Measurements from ENCODE around the gene MYB.

The MYB gene

DNA sequence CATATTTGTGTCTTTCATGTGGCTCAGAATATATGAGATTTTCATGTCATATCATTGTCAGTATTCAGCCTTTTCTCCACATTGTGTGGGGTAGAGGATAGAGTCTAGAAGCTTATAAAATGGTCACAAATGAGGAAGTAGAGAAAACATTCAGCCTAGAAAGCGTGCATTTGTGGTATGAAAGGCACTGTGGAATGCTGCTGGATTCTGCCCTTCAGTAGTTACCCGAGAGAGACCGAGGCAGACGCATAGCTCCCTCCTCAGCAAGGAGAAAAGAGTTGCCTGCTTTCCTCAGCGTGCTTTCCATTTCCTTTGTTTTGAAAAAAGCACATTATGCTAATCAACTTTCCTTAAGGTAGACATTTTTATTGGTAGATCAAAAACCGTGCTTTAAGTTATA lies 28.7 kb downstream of the MYB start:
- TF ChIP-seq, protein P1, sequence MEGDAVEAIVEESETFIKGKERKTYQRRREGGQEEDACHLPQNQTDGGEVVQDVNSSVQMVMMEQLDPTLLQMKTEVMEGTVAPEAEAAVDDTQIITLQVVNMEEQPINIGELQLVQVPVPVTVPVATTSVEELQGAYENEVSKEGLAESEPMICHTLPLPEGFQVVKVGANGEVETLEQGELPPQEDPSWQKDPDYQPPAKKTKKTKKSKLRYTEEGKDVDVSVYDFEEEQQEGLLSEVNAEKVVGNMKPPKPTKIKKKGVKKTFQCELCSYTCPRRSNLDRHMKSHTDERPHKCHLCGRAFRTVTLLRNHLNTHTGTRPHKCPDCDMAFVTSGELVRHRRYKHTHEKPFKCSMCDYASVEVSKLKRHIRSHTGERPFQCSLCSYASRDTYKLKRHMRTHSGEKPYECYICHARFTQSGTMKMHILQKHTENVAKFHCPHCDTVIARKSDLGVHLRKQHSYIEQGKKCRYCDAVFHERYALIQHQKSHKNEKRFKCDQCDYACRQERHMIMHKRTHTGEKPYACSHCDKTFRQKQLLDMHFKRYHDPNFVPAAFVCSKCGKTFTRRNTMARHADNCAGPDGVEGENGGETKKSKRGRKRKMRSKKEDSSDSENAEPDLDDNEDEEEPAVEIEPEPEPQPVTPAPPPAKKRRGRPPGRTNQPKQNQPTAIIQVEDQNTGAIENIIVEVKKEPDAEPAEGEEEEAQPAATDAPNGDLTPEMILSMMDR (IDR thresholded peaks at IDR 0.05; ENCODE audit: low read depth, low read length) = no peak
- DNase-seq (ENCODE audit: extremely low read depth, low read depth) = no peak

DNA sequence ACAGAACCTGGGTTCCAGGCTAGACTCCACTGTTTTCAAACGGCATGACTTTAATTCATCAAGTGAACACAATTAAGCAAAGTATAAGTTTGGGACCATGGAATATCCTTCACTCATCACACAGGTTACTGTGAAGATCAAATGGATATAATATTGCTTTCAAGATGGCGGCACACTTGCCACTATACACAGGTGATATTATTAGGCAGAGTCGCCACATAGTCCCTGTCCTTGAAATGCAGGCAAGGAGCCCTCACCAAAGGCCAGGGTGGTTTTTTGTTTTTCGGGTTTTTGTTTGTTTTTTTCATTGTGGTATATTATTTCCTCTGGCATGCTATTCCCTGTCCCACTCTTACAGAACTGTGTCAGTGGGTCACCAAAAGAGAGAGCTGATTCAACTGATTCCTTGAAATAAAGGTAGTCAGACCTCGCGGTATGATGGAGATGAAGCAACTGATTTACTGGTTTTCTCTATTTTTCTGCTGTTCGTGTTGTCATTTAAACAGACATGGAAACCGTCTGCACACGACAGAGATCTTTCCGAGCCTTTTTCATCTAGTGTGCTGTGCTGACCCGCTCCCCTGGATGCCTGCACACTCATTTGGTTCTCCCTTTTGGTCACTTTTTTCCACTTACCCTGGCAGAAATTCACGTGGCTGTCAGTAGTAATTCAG lies 29.7 kb downstream of the MYB start:
- TF ChIP-seq, protein P1 (IDR thresholded peaks at IDR 0.05; ENCODE audit: low read depth, low read length) = no peak
- DNase-seq (ENCODE audit: extremely low read depth, low read depth) = no peak

DNA sequence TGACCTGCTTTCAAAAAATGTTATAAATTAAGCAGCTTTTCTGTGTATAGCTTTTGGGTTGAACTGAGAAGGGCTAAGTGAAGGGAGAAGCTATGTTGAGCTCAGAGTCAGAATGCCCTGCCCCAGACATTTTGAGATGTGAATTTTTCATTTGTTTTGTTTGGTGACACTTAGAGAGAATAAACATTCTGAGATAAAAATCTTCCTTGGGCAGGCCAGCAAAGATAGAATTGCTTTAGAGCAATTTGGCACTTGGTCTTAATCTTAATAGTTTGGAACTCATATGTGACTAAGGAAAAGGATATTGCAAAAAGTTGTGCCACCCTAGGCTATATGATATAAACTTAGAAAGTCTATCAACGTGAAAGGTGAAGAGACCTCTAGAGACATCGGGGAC lies 30.2 kb downstream of the MYB start:
- TF ChIP-seq, protein P1 (IDR thresholded peaks at IDR 0.05; ENCODE audit: low read depth, low read length) = no peak
- no peak for DNase-seq (ENCODE audit: extremely low read depth, low read depth)

DNA sequence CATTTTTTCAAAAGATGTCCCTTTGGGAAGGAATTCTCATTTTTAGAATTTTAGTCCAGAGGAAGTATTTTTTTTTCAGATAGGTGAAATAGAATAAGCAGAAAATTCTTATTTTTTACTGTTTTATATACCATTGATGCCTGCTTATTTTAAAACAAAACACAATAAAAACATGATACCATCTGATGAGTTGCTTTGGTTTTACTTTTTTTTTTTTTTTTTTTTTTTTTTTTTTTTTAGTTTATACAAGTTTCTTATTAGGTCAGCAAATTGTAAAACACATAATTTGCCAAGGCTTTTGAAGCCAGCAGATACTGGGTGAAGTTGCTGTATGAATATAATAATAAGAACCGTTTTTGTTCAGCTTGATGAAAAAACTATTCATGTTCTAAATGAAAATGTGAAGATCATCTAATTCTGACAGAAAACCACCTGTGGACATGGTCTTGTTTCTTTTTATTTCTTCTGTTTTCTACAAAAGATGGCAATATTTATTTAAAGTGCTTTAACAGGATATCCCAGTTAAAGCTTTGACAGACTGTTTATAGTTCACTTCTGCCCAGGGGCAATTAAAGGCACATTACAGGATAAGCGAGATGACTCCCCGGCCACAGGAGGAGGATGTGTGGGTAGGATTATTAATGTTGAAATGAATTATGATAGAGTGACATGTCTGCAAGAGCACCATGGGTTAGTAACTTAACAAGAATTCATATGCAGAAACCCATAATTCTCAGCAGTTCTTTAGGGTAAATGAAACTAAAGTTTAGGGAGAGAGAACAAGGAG lies 31.1 kb downstream of the MYB start:
- DNase-seq (ENCODE audit: extremely low read depth, low read depth) = no peak
- TF ChIP-seq, protein P1 (IDR thresholded peaks at IDR 0.05; ENCODE audit: low read depth, low read length) = no peak

DNA sequence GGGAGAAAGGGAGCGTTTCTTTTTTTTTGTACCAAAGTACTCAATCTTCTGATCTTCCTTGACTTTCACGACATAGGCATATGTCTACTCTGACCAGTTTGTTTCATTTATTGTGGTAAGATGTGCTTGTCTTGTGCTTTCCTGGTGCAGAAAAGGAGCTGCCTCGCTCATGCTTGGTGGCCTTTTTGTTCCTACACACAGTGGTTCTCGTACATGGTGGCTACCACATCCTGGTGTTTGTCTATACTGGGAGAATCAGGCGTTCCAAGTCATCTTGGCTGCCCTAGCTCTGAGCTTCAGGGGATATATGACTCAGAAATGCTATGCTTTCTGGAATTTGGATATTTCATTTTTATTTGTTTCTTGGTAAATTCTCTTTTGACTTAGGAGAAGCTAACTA lies 31.8 kb downstream of the MYB start:
- DNase-seq (ENCODE audit: extremely low read depth, low read depth) = no peak
- TF ChIP-seq, protein P1 (IDR thresholded peaks at IDR 0.05; ENCODE audit: low read depth, low read length) = no peak

DNA sequence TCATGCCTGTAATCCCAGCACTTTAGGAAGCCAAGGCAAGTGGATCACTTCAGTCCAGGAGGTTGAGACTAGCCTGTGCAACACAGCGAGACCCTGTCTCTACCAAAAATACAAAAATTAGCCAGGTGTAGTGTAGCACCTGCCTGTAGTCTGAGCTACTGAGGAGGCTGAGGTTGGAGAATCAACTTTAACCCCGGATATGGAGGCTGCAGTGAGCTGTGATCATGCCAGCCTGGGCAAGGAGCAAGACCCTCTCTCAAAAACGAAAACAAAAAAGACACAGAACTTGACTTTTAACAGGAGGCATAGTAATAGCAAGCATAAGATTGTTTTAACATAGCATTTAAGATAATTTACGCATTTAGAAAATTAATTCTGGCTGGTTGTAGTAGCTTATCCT lies 32.5 kb downstream of the MYB start:
- DNase-seq (ENCODE audit: extremely low read depth, low read depth) = no peak

DNA sequence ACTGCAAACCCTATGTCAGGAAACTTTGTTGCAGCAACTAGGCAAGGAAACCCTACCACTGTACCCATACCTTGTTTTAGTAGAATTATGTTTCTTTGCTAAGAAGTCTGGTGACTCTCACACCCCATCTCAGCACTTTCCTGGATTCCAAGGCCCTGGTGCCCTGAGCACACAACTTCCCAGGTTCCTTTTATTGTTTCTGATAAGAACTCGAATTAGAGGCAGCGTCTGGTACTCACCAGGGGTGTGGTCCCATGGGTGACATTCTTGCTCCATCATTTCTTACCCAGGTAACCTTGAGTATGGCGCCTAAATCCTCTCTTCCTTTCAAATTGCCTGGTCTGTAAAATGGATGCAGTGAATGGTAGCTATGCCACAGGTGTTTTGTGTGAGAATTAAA lies 34.1 kb downstream of the MYB start:
- TF ChIP-seq, protein P1 (IDR thresholded peaks at IDR 0.05; ENCODE audit: low read depth, low read length) = no peak
- DNase-seq (ENCODE audit: extremely low read depth, low read depth) = no peak

More for the DNA sequence above, 32.5 kb downstream of the MYB start:
- TF ChIP-seq, protein P1 (IDR thresholded peaks at IDR 0.05; ENCODE audit: low read depth, low read length) = no peak
